ENCODE results near the gene IBTK.

- TF ChIP-seq POLR2A (IDR thresholded peaks at IDR 0.05; ENCODE audit: low read length) (no peak), CTCF (IDR thresholded peaks at IDR 0.05) (no peak), USF2 (IDR thresholded peaks at IDR 0.05) (no peak), HDAC2 (IDR thresholded peaks at IDR 0.05) (no peak), MAZ (IDR thresholded peaks at IDR 0.05; ENCODE audit: borderline replicate concordance, low read depth, low read length) (no peak), SREBF2 (IDR thresholded peaks at IDR 0.05) (no peak), EP300 (IDR thresholded peaks at IDR 0.05) (no peak), CEBPB (IDR thresholded peaks at IDR 0.05) (no peak), PBX3 (IDR thresholded peaks at IDR 0.05) (no peak)
These were observed 43.5 kb downstream of the IBTK start for GRCh38 chr6:82204020-82204419.
